22Rv1 (cell line): ENCODE data around the gene A2M.

Experiments
- ZFX ChIP-seq: fragments of 450-650 bp; IDR thresholded peaks from 2 replicates; pipeline ENCODE4 v1.6.1; 2017; ENCODE audit warnings: antibody characterized with exemption, borderline replicate concordance
- TF ChIP-seq, protein P1 (sequence below): fragments of 450-650 bp; IDR thresholded peaks from 2 replicates; pipeline ENCODE4 v1.5.1; 2017; ENCODE audit warnings: mild to moderate bottlenecking

- TF ChIP-seq, protein P1, sequence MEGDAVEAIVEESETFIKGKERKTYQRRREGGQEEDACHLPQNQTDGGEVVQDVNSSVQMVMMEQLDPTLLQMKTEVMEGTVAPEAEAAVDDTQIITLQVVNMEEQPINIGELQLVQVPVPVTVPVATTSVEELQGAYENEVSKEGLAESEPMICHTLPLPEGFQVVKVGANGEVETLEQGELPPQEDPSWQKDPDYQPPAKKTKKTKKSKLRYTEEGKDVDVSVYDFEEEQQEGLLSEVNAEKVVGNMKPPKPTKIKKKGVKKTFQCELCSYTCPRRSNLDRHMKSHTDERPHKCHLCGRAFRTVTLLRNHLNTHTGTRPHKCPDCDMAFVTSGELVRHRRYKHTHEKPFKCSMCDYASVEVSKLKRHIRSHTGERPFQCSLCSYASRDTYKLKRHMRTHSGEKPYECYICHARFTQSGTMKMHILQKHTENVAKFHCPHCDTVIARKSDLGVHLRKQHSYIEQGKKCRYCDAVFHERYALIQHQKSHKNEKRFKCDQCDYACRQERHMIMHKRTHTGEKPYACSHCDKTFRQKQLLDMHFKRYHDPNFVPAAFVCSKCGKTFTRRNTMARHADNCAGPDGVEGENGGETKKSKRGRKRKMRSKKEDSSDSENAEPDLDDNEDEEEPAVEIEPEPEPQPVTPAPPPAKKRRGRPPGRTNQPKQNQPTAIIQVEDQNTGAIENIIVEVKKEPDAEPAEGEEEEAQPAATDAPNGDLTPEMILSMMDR = no peak
- no peak for TF ChIP-seq ZFX
These were observed 6.4 kb upstream of the A2M start for GRCh38 chr12:9122091-9122609.
